CD4-positive, alpha-beta T cell (primary cell): ENCODE results near the gene B4GALT4. TPM values are rescaled to one million over a fixed set of nuclear protein-coding genes. Genes with fewer than 3 reads are reported as not detected.
"Not testable (repeated sequence)": the region's sequence is repeated elsewhere in the genome, so short reads cannot be mapped to it uniquely, and the experiment has no call there.

Experiments
- ATAC-seq: fragments of 200-7000 bp; cut with Tn5 transposase; one replicate; pipeline ENCODE4 v1.10.0; 2022; ENCODE audit warnings: mild to moderate bottlenecking; ENCODE audit not compliant: poor library complexity
- CTCF ChIA-PET: fragments of 350-600 bp; sonication (Branson Sonifier 250); formaldehyde crosslinking; loops from one replicate; lab custom pipeline; 2021; ENCODE audit warnings: antibody characterized with exemption, inconsistent platforms; lab: Charles Lee
- POLR2A ChIA-PET: fragments of 350-600 bp; sonication (Branson Sonifier 250); formaldehyde crosslinking; loops from one replicate; lab custom pipeline; 2021; ENCODE audit warnings: antibody characterized with exemption, inconsistent platforms; lab: Charles Lee
- DNase-seq, 14 experiments: peaks; one replicate each; pipeline ENCODE4 v3.0.0-alpha.2; 2013 to 2020; ENCODE audit warnings: mixed read lengths in 2 of 14
- H3K27ac ChIP-seq, 2 donors: one replicate each; pipeline versions ENCODE4 v1.5.1 to v1.7.0; 2013; ENCODE audit warnings: low read length in 2 of 2, low read depth in 1 of 2, mild to moderate bottlenecking in 1 of 2
- H3K27me3 ChIP-seq, 2 experiments: 1 replicate in 1 of 2; 2 replicates in 1 of 2; pipeline versions ENCODE4 v1.6.1 to v1.7.0; 2013; ENCODE audit warnings: low read length in 2 of 2, control low read depth in 1 of 2, mild to moderate bottlenecking in 1 of 2, moderate library complexity in 1 of 2; ENCODE audit not compliant: insufficient read depth in 2 of 2, control insufficient read depth in 1 of 2
- H3K36me3 ChIP-seq: one replicate; pipeline ENCODE4 v1.6.1; 2013; ENCODE audit warnings: low read length, control low read depth; ENCODE audit not compliant: insufficient read depth
- H3K4me1 ChIP-seq: one replicate; pipeline ENCODE4 v1.6.1; 2013; ENCODE audit warnings: low read length, control low read depth; ENCODE audit not compliant: insufficient read depth
- H3K4me3 ChIP-seq: one replicate; pipeline ENCODE4 v1.5.1; 2013; ENCODE audit warnings: mild to moderate bottlenecking, low read length, moderate library complexity
- H3K9me3 ChIP-seq, 2 experiments: 1 replicate in 1 of 2; 2 replicates in 1 of 2; pipeline versions ENCODE4 v1.6.1 to v1.7.0; 2013; ENCODE audit warnings: low read length in 2 of 2, mild to moderate bottlenecking in 2 of 2, control low read depth in 1 of 2, moderate library complexity in 1 of 2; ENCODE audit not compliant: control insufficient read depth in 1 of 2, insufficient read depth in 1 of 2
- H3K27ac Mint-ChIP-seq: one replicate; pipeline ENCODE4 v1.8.0; 2020; ENCODE audit warnings: mixed read lengths
- H3K27me3 Mint-ChIP-seq: one replicate; pipeline ENCODE4 v1.8.0; 2021; ENCODE audit warnings: mixed read lengths
- H3K36me3 Mint-ChIP-seq: one replicate; pipeline ENCODE4 v1.8.0; 2021; ENCODE audit warnings: low read depth, mixed read lengths
- H3K4me1 Mint-ChIP-seq: one replicate; pipeline ENCODE4 v1.8.0; 2021; ENCODE audit warnings: low read depth, mixed read lengths
- H3K4me3 Mint-ChIP-seq: one replicate; pipeline ENCODE4 v1.8.0; 2020; ENCODE audit warnings: mild to moderate bottlenecking, mixed read lengths
- H3K9me3 Mint-ChIP-seq: one replicate; pipeline ENCODE4 v1.8.0; 2020; ENCODE audit warnings: mixed read lengths
- CTCF ChIP-seq: fragments of 200-600 bp; IDR thresholded peaks from one replicate; pipeline ENCODE4 v1.8.0; 2022; ENCODE audit warnings: antibody characterized with exemption, mild to moderate bottlenecking
- intact Hi-C, 2 experiments: fragments of 100-400 bp; cut with DNase I in 1 of 2; cut with micrococcal nuclease in 1 of 2; formaldehyde crosslinking; loops; one replicate each; pipeline versions ENCODE4 v1.15.1 to v1.9.0; 2023 to 2025; cut with DNase I, micrococcal nuclease
- total RNA-seq, 174 experiments: library from RNA in 2 of 174; stranded (reverse) in 2 of 174; gene quantifications; one replicate each; pipeline ENCODE4 v1.2.3 and lab custom pipeline; 2021 to 2026

B4GALT4 gene
- total RNA-seq, 2 experiments from 2014 or later, result 26.2 to 29.5 TPM

GRCh38 chr3:119245778-119246177 lies 5.1 kb upstream of the B4GALT4 start:
- Mint-ChIP-seq H3K4me3 (no peak overlapping the region), H3K4me1 (peaks cover 7% of the 10 kb centered on the region), H3K27ac (no peak overlapping the region), H3K9me3 (peaks cover 9% of the 10 kb centered on the region), H3K27me3 (no peaks in the 10 kb centered on the region), H3K36me3 (peaks cover 11% of the 10 kb centered on the region)
- peaks cover 4 to 12% of the 10 kb centered on the region in 2 experiments for H3K9me3 ChIP-seq
- ChIA-PET POLR2A (no interaction called here), CTCF (interaction anchor here (1.0 to 1.3 kb wide), 2 partner anchors 39 to 107 kb away, joined by 3 read pairs; no protein-coding TSS in a partner anchor)
- no peak for TF ChIP-seq CTCF
- no peak for DNase-seq
- ATAC-seq, result no peak
- peaks cover 7% of the 10 kb centered on the region for H3K4me1 ChIP-seq
- no peaks in the 10 kb centered on the region for H3K27me3 ChIP-seq
- H3K27ac ChIP-seq, result no peak overlapping the region
- intact Hi-C loops, result loop anchor here in 1 of 2 experiments (2.0 kb wide), 1 partner anchor 45 kb away; no protein-coding TSS in a partner anchor
- no peak overlapping the region for H3K4me3 ChIP-seq
- no peaks in the 10 kb centered on the region for H3K36me3 ChIP-seq

- Mint-ChIP-seq H3K4me1 (peaks cover 20% of the 10 kb centered on the region), H3K27me3 (no peaks in the 10 kb centered on the region), H3K4me3 (no peak overlapping the region), H3K9me3 (peaks cover 4% of the 10 kb centered on the region), H3K36me3 (peaks cover 6% of the 10 kb centered on the region), H3K27ac (no peak overlapping the region)
- TF ChIP-seq CTCF, result no peak
- no peaks in the 10 kb centered on the region for H3K36me3 ChIP-seq
- ChIA-PET CTCF (no interaction called here), POLR2A (no interaction called here)
- intact Hi-C loops, result loop anchor here (2.0 to 5.0 kb wide), 3 partner anchors 47 to 206 kb away; no protein-coding TSS in a partner anchor
- ATAC-seq (no peak), DNase-seq (no peak)
- peaks cover 4 to 11% of the 10 kb centered on the region in 2 experiments for H3K9me3 ChIP-seq
- H3K4me3 ChIP-seq, result no peak overlapping the region
- H3K4me1 ChIP-seq, result peaks cover 20% of the 10 kb centered on the region
- no peak overlapping the region for H3K27ac ChIP-seq
- no peaks in the 10 kb centered on the region for H3K27me3 ChIP-seq
Observed at GRCh38 chr3:119243712-119244111, 3.0 kb upstream of the B4GALT4 start.

GRCh38 chr3:119243058-119243529 lies 2.4 kb upstream of the B4GALT4 start:
- H3K4me3 Mint-ChIP-seq, H3K9me3 ChIP-seq, H3K27ac ChIP-seq, H3K9me3 Mint-ChIP-seq, H3K27ac Mint-ChIP-seq, H3K4me3 ChIP-seq, H3K27me3 Mint-ChIP-seq, ATAC-seq, H3K36me3 ChIP-seq, CTCF ChIA-PET, DNase-seq, H3K36me3 Mint-ChIP-seq, POLR2A ChIA-PET, H3K27me3 ChIP-seq: not testable (repeated sequence)
- peaks cover 23% of the 10 kb centered on the region for H3K4me1 ChIP-seq
- intact Hi-C loops, result loop anchor here (5.0 kb wide), 2 partner anchors 146 to 206 kb away; no protein-coding TSS in a partner anchor
- peaks cover 26% of the 10 kb centered on the region for H3K4me1 Mint-ChIP-seq

- ChIA-PET POLR2A (interaction anchor here (1.3 to 2.0 kb wide), 3 partner anchors 33 to 359 kb away, joined by 5 to 12 read pairs (median 9); partner anchors contain the start of gene IGSF11), CTCF (interaction anchor here (1.3 to 3.1 kb wide), 5 partner anchors 53 to 358 kb away, joined by 3 to 19 read pairs (median 13); partner anchors contain the start of gene ARHGAP31)
- not testable (repeated sequence) for H3K27me3 ChIP-seq, ATAC-seq, DNase-seq, H3K36me3 Mint-ChIP-seq, H3K4me3 ChIP-seq, H3K9me3 Mint-ChIP-seq, H3K27me3 Mint-ChIP-seq, H3K4me3 Mint-ChIP-seq, H3K27ac Mint-ChIP-seq, H3K27ac ChIP-seq, H3K36me3 ChIP-seq, H3K9me3 ChIP-seq
- intact Hi-C loops, result loop anchor here (5.0 kb wide), 2 partner anchors 145 to 205 kb away; no protein-coding TSS in a partner anchor
- H3K4me1 ChIP-seq, result peaks cover 27% of the 10 kb centered on the region
- peaks cover 29% of the 10 kb centered on the region for H3K4me1 Mint-ChIP-seq
Observed at GRCh38 chr3:119242387-119243057, 1.8 kb upstream of the B4GALT4 start.
